Measurements from ENCODE around the gene EIF3M.
"Not testable (repeated sequence)": the region's sequence is repeated elsewhere in the genome, so short reads cannot be mapped to it uniquely, and the experiment has no call there.

The EIF3M gene
- total RNA-seq, result 65.2 to 170 (median 138) reads per million in 18 experiments

DNA sequence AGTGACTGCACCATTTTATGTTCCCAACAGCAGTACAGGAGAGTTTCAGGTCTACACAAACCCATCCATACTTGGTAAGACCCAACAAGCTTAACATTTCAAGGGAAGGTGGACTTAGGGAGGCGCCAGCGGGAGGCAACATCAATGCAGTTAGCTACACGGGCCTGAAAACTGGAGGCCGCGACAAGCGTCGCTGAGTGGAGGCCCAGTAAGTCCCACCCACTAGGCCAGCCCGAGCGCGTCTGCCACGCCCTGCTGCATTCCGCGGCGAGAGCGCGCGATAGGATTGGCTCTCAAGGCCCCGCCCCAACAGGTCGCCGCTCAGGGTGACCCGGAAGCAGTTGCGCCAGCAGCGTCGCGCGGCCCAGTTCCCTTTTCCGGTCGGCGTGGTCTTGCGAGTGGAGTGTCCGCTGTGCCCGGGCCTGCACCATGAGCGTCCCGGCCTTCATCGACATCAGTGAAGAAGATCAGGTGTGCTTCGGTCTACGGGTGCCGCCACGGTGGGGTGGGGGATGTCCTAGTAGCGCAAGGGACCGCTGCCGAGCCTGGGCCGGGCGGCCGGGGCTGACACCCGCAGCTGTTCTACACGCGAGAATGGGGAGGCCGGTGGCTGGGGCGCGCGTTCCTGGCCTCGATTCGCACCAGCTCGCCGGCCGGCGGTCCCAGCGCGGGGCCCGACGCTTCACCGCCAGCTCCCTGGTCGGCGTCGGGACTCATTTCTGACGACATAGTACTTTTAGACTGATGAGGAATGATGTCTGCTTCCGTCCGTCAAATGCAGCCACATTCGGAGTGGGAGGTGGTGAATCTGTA is at the start of gene EIF3M:
Gene EIF3M, plus strand, starts transcription at position 373 of the 813 bp plus-strand sequence. Its CDS starts 57 bp downstream, at position 430.
- peak; percentile 97 to 98 for DNase-seq

DNA sequence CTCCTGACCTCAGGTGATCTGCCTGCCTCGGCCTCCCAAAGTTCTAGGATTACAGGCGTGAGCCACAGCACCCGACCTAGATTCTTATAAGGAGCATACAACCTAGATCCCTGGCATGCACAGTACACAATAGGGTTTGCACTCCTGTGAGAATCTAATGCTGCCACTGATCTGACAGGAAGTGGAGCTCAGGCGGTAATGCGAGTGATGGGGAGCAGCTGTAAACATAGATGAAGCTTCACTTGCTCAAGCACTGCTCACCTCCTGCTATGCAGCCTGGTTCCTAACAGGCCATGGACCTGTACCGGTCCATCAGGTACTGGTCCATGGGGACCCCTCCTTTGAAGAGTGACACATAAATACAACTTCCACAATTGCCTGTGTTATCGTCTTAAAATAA is 44.8 kb upstream of the EIF3M start:
- no peak for DNase-seq

DNA sequence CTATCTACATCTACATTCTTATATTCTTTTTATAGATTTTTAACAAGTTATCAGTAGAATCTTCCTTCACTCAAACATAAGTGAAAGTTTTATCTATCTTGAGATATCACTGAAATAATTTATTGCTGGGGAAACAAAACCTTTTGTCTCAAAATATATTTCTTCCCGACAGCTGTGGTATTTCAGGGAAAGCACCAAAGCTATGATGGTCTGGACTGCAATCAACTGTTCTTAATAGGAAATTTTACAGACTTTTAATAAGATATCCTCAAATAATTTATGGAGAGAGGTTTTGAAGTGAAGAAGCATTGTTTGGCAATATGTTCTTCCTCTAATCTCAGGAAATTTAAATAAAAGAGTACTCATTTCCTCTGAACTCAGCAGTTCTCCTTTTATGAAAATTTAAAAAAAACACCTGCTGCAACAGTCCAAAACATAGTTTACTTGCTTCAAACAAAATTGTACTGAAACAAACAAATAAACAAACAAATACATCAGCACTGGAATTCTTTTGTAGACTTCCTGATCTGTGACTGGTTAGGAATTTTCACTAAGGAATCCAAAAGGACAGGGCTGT is 33.9 kb upstream of the EIF3M start:
- DNase-seq, result peak in 1 of 2 donors; percentile 37

DNA sequence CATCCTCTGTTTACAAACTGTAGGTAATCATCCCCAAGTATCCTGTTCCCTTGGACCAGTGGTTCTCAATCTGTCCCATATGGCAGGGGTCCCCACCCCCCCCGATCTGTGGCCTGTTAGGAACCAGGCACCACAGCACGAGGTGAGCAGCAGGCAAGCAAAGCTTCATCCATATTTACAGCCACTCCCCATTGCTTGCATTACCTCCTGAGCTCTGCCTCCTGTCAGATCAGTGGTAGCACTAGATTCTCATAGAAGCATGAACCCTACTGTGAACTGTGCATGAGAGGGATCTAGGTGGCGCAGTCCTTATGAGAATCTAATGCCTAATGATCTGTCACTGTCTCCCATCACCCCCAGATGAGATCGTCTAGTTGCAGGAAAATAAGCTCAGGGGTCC is 33.4 kb upstream of the EIF3M start:
- no peak for DNase-seq

DNA sequence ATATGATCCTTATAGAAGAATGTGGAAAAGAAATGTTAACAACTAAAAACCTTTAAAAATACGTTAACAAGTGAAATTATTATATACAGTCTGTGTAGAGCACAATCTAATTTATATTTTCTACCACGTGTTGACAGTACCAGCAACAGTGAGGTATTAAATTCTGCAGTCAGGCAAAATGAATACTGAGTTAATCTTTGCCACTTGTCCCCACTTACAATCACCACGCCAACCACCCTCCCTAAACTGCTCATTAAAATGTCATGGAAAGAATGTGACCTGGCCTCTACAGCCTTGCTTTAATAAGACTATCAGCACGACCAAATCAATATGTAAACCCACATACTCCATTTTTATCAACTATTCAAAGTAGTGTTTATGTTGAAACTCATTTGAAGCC is 28.5 kb upstream of the EIF3M start:
- DNase-seq, result no peak

DNA sequence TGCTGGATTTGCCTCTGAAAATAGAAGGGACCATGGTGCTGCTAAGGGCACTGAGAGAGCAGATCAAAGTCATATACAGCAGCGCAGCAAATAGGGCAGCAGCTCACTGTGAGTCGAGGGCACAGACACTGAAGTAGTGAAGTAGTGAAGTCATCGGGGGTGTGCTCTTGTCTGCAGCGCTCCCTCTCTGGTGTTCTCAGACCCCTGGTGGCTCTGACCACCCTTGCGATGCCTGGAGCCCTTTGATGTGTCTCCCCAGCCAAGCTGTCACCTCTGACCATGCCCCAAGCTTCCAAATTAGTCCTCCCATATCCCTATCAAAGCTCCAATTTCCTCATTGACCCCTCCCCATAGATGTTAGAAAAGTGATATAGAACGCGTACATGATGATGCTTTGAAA is 27.7 kb upstream of the EIF3M start:
- no peak for DNase-seq

DNA sequence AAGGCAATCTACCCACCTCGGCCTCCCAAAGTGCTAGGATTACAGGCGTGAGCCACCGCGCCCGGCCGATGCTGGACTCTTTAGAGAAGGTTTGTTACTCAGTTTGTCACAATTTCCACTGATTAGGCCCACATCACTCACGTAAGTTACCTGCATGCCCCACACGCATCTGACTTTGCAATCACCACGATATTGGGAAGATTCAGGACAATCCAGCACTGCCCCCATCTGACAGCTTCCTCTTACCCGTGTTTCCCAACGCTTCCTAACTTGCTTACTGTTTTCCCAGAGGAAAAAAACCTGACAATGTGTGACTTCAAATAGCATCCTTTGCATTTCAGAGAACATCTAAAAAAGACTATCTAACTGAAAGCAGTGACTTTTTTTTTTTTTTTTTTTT is 21.8 kb upstream of the EIF3M start:
- no peak for DNase-seq

DNA sequence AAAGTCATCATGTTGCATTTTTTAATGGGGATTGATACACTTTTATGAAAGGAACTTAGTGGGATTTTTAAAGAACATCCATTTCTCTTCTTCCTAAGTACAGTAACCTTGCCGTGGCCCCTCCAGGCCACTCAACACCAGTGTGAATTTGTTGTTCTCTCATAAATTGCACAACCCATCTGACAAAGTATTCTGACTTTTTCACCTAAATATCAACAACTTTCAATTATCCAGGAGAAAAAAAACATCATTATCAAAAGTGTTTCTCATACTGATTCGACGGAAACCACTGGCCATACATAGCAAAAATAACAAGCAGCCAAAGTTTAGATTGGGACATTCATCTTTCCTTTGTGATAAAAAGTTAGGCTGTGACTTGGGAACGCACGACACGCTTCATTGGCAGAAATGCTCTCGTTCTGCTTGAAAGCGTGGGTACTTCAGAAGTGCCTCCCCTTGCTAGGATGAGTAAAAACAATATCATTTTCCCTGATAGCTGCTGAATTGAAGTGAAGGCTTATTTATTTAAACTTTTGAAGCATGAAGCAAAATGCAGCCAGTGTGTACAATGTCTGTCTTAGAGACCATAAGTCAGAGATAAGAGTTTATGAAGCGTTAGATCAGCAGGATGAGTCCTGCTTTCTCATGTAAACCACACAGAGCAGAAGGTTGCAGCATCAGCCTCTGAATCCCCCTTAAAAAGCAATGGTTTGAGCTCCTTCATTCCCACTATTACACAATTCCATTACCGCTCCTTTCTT is 20.6 kb upstream of the EIF3M start:
- no peak for DNase-seq

DNA sequence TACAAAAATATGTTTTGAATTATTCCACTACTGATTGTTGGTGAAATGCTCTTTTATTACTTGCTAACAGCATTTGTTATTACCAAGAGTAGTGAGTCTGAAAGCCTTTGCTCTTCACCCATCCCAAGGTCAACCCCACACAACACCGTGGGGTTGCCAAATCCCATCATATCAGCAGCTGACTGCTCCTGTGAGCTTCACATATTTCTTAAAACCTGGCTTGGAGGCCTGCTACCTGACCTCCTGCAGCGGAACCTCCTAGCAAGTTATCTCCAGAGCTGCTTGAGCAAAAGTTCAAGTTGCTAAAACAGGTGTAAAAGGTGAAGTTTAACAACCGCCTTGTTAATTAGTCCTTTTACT is 20.1 kb upstream of the EIF3M start:
- no peak for DNase-seq

DNA sequence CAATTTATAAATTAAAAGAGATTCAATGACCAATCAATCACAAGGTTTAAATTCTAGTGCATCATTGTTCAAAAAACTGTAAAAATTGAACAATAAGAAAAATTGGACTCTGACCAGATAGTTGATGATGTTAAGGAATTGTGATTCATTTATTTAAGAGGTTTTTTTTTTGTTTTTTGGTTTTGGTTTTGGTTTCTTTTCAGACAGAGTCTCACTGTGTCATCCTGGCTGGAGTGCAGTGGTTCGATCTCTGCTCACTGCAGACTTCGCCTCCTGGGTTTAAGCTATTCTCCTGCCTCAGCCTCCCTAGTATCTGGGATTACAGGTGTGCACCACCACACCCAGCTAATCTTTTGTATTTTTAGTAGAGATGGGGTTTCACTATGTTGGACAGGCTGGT is 17.1 kb upstream of the EIF3M start:
- no peak for DNase-seq

DNA sequence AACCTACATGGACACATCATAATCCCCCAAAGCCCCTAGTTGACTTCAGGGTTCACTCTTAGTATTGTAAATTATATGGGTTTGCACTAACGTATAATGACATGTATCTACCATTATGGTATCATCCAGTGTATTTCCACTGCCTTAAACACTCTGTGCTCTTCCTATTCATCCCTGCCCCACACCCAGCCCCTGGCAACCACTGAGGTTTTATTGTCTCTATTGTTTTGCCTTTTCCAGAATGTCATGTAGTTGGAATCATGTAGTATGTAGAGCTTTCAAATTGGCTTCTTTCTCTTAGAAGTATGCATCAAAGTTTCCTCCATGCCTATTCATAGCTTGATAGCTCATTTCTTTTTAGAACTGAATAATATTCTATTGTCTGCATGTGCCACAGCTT is 16.5 kb upstream of the EIF3M start:
- no peak for DNase-seq

DNA sequence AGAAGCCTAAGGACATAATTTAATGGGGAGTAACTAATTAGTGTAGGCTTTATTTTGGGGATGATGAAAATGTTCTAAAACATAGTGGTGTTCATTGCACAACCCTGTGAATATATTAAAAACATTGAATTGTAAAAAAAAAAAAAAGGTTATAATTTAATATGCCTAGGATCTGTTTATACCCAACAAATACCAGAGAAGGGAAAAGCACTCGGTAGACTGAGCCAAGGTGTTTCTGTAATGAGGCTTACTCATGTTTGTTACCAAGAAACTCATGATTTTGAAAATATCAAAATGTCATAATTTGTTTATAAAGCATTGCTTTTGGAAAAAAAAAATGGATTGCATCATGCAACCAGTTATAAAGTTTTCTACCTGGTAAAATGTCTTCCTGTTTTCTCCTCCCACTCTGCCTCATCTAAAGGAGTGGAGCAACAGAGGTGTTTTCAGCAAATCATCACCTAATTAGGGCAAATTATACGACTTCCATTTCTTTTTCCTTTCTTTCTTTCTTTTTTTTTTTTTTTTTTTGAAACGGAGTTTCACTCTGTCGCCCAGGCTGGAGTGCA is 14.2 kb upstream of the EIF3M start:
- DNase-seq, result no peak

DNA sequence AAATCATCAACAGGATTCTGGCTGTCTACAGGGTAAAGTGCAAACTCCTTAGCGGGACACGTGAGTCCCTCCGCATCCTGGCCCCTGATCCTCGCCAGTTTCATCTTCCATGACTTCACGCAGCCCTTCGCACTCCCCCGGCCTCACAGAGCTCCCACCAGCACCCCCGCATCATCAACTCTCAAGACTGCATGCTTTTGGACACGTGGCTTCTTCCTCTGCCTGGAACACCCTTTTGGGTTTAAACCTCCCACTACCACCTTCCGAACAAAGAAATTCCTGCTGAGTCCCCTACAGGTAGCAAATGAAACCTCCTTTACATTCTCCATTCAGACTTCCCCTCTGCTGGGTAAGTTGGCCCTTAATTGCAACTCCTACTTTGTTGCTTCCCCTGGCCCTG is 12.6 kb upstream of the EIF3M start:
- no peak for DNase-seq

DNA sequence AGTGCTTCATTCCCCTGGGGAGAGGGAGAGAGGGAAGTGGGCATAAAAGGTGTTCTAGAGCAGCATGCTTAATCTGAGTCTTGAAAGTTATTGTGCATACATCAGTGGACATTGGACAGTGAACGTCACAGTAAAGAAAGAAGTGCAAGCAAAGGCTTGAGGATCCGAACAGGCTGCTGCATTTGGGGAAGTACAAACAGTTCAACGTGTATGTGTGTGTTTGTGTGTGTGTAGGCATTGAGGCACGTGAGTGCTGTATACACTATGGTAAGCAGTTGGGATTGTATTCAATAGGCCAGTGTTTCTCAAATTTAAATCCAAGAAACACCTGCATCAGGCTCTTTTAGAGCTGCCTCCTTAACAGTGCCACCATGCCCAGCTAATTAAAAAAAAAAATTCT is 10.4 kb upstream of the EIF3M start:
- DNase-seq, result peak in 1 of 2 donors; percentile 36

DNA sequence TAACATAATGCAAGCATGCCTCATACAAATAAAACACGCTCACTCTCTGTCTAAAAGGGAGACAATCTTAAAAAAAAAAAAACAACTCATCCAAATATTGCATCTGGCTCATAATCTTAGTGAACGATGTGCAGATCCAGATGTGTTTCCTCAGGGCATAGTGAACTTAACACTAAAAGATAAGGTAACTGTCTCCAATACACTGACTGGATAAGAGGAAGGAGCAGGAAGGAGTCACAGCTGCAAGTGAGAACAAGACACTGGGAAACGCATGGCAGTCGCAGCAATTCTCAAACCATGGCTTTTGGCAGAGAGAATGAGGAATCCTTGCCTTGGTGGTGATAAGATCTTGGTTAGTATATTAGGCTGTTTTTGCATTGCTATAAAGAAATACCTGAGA is 9.2 kb upstream of the EIF3M start:
- no peak for DNase-seq

DNA sequence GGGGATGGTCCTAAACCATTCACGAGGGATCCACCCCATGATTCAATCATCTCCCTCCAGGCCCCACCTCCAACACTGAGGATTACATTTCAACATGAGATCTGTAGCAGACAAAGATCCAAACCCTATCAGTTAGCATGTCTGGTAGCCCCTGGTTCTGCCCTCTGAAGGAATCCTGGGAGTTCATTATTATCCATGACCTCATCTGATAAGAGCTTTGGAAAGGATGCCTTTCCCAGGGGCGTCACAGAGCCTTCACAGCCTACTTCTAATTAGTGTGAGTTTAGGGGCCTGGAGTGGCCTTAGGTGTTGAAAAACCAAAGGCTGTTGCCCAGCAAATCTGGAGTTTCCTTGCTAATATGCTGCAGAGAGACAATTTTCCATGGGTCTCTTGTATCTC is 8.6 kb upstream of the EIF3M start:
- no peak for DNase-seq

DNA sequence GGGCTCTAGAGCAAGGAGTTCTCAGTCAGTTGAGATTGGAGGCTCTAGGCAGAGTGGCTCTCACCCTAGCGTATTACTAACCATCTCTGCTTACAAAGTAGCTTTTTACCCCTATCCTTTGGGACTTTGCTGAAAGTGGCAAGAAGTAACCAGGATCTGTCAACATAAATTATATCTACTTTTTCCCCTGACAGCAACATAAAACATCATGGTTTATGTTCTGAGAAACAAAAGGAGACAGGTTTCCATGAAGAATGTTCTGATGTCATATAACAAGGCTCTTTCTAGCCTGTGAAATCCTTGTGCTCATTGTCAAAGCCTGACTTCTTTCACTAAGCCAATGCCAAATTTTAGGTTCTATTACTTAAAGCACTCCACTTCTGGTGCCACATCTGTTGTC is 7.2 kb upstream of the EIF3M start:
- DNase-seq, result no peak

DNA sequence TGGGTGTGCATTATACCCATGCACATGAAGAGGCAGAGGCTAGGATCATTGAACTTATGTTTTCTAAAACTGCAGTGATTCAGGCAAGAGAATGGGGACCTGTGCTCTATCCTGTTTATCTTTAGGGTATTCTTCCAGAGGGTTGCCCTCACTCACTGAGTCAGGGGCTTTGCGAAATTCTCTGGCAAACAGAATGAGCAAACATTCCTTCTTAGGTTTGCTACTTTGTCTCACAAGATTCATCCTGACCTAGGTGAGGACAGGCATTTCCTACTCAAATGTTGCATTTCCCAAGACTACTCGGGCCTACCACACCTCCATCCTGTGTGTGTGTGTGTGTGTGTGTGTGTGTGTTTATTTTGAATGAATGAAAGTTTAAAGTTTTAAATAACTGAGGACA is 2.7 kb upstream of the EIF3M start:
- DNase-seq, result no peak

DNA sequence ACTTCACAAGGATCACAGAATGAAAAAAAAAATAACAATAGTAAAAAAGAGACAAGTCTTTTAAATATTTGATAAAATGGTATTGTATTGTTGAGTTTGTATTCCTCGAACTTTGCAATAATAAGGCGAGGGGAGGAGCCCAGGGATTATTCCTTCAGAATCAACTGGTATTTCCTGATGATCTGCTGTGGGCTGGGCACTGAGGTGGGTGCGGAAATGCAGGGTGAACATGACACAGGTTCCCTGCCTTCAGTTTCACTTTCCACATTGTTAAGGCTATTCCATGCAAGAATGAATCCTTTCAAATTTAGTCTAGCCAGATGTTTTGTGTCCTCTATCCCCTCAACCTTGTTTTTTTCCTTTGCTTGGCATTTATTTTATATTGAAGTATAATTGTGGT is 2.1 kb upstream of the EIF3M start:
- DNase-seq, result no peak

DNA sequence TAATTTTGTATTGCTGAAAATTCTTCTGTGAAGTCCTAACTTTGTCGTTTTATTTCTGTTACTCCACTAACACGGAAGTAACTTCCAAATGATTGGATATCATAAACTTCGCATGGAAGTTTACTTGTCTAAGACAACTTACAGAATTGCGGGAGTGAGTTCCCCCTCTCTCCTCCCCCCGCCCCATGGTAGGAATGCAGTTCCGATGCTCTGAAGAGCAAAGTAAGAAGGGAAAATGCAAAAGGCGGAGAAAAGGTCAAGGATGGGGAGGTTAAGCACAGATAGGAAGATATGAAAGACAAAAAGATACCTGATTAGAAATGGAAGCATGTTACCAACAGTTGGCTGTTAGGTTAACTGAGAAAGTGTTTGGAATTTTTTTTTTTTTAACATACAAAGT is 1.3 kb downstream of the EIF3M start:
- no peak for DNase-seq

DNA sequence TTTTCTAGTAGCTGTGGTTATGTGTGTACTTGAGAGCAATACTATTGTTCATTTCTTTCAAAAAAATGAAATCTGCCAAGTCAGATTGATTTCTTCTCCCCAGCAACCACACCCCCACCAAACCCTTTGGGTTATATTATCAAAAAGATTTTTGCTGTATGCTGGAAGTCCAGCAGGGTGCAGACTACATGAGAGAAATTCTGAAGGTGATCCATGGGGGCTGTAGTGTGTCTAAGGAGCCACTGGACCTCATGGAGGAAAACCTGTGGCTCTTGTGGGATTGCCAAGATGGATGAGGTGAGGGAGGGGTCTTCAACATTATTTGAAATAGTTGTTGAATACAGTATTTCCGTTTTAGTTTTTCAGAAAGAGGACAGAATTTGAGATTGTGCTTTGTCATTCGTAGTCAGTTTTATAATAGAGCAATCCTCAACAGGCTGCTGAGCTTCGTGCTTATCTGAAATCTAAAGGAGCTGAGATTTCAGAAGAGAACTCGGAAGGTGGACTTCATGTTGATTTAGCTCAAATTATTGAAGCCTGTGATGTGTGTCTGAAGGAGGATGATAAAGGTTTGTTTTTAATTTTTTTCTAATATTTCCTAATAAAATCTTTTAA is 3.1 kb downstream of the EIF3M start:
- DNase-seq, result peak in 1 of 2 donors; percentile 9

DNA sequence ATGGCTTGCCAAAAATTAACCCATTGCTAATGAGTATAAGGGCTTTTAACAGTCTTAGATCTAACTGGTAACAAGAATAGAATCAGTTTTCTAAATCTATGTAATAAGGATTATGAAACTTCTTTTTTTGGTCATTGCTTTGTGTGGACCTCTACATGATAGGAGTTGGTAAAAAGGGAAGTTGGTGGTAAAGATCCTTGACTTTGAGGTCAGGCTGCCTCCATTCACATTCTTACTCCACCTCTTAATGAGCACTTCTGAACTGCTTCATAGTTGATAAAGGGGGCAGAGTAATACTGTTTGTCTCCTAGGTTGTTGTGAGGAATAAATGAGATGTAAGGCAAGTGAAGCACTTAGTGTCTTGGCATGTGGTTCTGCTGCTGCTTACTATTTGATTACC is 10.6 kb downstream of the EIF3M start:
- DNase-seq, result peak; percentile 48 to 72

DNA sequence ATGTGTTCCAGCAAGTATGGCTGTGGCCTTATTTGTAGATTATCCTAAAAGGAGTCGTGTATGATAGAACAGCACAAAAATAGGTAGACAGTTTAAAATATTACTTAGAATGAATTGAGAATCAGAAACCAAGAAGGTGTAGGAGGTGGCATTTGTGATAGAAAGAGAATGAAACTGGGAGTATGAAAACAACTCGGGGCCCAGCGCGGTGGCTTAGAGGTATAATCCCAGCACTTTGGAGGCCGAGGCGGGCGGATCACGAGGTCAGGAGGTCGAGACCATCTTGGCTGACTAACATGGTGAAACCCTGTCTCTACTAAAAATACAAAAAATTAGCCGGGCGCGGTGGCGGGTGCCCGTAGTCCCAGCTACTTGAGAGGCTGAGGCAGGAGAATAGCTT is 12.5 kb downstream of the EIF3M start:
- not testable (repeated sequence) for DNase-seq

All from inflammatory macrophage (primary cell).